ENCODE measurements around the gene MAP4K3. TPM values are rescaled to one million over a fixed set of nuclear protein-coding genes. Genes with fewer than 3 reads are reported as not detected.

Gene MAP4K3
- total RNA-seq, 6 donors from 2014 or later: 29.8 to 83.6 (median 51.1) TPM

DNA sequence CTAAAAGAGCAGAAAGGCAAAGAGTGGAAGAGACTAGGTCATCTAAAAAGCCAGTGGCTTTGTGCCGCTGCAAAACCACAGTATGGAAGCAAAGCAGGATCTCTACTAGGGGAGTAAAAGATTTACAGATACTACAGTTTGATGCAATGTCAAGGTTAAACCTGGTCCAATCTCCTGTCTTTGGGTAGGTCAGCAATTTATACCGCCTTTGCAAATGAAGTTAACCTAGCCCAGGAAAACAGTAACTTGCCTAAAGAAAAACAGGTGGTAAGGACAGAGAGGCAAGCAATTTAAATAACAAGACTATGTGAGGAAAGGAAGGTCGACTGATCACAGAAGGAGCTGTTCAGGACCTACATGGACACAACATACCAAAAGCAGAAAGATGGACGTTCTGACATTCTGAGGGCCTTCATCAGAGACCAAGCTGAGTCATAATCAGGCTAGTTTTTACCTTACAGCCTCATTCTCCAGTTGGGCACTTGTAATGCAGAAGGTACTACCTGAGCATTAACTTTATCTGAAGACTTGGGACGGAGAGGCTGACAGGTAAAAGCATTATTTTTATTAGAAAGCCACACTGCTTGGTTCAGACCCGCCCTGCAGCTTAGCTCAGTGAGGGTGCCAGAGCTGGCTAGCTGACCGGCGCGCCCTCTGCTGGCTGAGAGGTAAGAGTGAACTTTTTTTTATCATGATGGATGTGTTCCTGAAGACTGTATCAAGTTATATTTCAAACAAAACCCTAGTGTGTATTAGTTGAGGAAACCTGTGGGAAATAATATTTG, 209.3 kb downstream of the MAP4K3 start:
- H3K4me3 ChIP-seq: peak overlapping the region in 2 of 4 donors; percentile 24 to 25
- WGBS, 2 donors: 21 to 25% methylated on average over 9 of the region's 9 CpGs
- no peak overlapping the region for H3K27ac ChIP-seq
- peak; percentile 93 for ATAC-seq (ENCODE audit: low FRiP score in 2 of 2)
- H3K36me3 ChIP-seq: no peaks in the 10 kb centered on the region
- H3K4me1 ChIP-seq: peaks cover 9 to 15% (median 12%) of the 10 kb centered on the region in 4 donors
- TF ChIP-seq, protein P1, sequence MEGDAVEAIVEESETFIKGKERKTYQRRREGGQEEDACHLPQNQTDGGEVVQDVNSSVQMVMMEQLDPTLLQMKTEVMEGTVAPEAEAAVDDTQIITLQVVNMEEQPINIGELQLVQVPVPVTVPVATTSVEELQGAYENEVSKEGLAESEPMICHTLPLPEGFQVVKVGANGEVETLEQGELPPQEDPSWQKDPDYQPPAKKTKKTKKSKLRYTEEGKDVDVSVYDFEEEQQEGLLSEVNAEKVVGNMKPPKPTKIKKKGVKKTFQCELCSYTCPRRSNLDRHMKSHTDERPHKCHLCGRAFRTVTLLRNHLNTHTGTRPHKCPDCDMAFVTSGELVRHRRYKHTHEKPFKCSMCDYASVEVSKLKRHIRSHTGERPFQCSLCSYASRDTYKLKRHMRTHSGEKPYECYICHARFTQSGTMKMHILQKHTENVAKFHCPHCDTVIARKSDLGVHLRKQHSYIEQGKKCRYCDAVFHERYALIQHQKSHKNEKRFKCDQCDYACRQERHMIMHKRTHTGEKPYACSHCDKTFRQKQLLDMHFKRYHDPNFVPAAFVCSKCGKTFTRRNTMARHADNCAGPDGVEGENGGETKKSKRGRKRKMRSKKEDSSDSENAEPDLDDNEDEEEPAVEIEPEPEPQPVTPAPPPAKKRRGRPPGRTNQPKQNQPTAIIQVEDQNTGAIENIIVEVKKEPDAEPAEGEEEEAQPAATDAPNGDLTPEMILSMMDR (IDR thresholded peaks at IDR 0.05): peak; percentile 55 to 80 (median 76)
- TF ChIP-seq EP300 (IDR thresholded peaks at IDR 0.05): no peak
- no peaks in the 10 kb centered on the region for H3K27me3 ChIP-seq
- no peaks in the 10 kb centered on the region for H3K9me3 ChIP-seq
- peak; percentile 81 to 88 for DNase-seq

DNA sequence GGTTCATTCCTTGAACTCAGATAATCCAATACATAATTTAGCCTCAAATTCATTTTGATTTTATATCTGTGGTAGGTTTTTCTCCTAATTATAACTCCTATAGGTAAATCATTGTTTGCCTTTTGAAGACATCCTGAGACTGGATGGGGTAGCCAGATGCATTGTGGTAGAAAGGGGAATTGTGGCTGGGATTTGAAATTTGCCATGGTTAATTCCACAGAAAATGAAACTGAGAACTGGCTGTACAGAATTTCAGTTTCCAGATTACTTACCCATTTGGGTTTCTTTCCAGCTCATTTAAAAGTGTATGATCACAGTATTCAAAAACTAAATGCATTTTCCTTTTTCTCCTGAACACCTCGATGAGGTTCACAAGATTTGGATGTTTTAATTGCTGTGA, 211.5 kb downstream of the MAP4K3 start:
- no peak for DNase-seq

DNA sequence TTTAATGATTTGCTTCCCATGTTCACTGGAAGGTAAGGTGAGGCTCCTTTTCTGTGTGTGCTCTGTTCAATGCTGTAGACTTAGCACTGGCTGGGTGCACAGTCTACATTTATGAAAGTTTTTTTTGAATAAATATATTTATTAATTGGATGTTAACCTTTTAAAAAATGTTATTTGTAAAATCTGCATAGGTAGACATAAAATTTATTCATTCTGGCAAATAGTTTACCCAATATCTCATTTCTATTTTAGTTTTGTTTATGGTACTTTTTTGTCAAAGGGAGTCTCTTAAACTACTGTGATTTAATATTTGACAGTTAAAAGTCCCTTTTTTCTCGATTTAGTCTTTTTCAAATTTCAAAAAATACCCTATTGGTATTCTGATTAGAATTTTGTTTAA, 213.2 kb downstream of the MAP4K3 start:
- Histone ChIP-seq H3K4me3 (no peak overlapping the region), H3K36me3 (no peaks in the 10 kb centered on the region), H3K9me3 (no peaks in the 10 kb centered on the region), H3K4me1 (peaks cover 0 to 9% (median 7%) of the 10 kb centered on the region in 4 donors), H3K27ac (no peak overlapping the region), H3K27me3 (no peaks in the 10 kb centered on the region)
- DNase-seq (no peak), ATAC-seq (ENCODE audit: low FRiP score in 2 of 2) (no peak)
- WGBS, 2 donors: 93 to 94% methylated on average over 1 of the region's 1 CpG
- TF ChIP-seq EP300 (IDR thresholded peaks at IDR 0.05): no peak
- TF ChIP-seq POLR2AphosphoS5 (IDR thresholded peaks at IDR 0.05): no peak

More for the DNA sequence above, 211.5 kb downstream of the MAP4K3 start:
- Histone ChIP-seq H3K4me1 (peaks cover 9 to 15% (median 12%) of the 10 kb centered on the region in 4 donors), H3K9me3 (no peaks in the 10 kb centered on the region), H3K27ac (no peak overlapping the region), H3K4me3 (no peak overlapping the region), H3K27me3 (no peaks in the 10 kb centered on the region), H3K36me3 (no peaks in the 10 kb centered on the region)
- 82 to 85% methylated on average over 1 of the region's 1 CpG for whole genome bisulfite sequencing, 2 donors
- TF ChIP-seq POLR2AphosphoS5 (IDR thresholded peaks at IDR 0.05): no peak
- no peak for TF ChIP-seq POLR2A (IDR thresholded peaks at IDR 0.05)
- TF ChIP-seq, protein P1 (IDR thresholded peaks at IDR 0.05): no peak
- TF ChIP-seq EP300 (IDR thresholded peaks at IDR 0.05): no peak
- no peak for ATAC-seq (ENCODE audit: low FRiP score in 2 of 2)

DNA sequence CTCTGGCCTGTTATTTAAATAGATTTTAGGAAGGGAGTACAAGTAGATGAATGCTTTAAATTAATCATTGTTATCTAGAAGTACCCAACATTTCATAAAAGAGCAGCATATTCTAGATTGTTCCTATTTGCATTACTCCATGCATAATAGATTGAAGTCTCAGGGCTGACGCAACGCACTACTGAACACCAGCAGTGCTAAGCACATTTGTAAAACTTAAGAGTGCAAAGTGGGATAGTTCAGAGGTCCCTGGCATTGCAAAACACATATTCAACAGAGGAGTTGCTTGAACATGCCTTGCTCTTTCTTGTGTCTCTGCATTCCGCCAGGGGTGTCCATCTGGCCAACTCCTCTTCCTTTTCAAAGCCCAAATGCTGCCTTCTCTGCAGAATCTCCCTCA, 215.6 kb downstream of the MAP4K3 start:
- ATAC-seq (ENCODE audit: low FRiP score in 2 of 2) (no peak), DNase-seq (no peak)
- 95 to 100% methylated on average over 3 of the region's 3 CpGs for WGBS, 2 donors
- Histone ChIP-seq H3K4me1 (no peaks in the 10 kb centered on the region), H3K9me3 (no peaks in the 10 kb centered on the region), H3K4me3 (no peak overlapping the region), H3K27me3 (no peaks in the 10 kb centered on the region), H3K27ac (no peak overlapping the region), H3K36me3 (no peaks in the 10 kb centered on the region)
- TF ChIP-seq, protein P1 (IDR thresholded peaks at IDR 0.05): no peak
- no peak for TF ChIP-seq POLR2A (IDR thresholded peaks at IDR 0.05)
- TF ChIP-seq EP300 (IDR thresholded peaks at IDR 0.05): no peak
- TF ChIP-seq POLR2AphosphoS5 (IDR thresholded peaks at IDR 0.05): no peak

DNA sequence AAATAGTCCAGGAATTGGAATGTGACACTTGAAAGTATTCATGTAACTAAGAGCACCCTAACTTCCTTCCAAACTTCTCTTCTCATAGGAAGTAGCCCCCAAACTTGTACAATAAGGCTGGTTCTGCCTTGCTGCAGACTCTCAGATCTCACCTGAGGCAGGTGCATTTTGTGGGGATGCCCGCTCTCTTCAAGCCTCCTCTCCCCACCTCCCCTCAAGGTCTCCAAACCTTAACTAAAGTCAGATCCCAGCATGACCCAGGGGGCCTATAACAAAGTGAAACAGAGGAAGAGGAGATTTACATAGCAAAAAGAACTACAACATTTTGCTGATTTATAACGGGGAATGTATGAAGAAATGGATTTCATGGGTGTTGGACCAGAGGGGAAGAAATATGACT, 216.9 kb downstream of the MAP4K3 start:
- H3K36me3 ChIP-seq: no peaks in the 10 kb centered on the region
- WGBS, 2 donors: 97 to 100% methylated on average over 2 of the region's 2 CpGs
- H3K27ac ChIP-seq: no peak overlapping the region
- DNase-seq: no peak
- H3K27me3 ChIP-seq: no peaks in the 10 kb centered on the region
- TF ChIP-seq EP300 (IDR thresholded peaks at IDR 0.05) (no peak), POLR2A (IDR thresholded peaks at IDR 0.05) (no peak), POLR2AphosphoS5 (IDR thresholded peaks at IDR 0.05) (no peak)
- TF ChIP-seq, protein P1 (IDR thresholded peaks at IDR 0.05): no peak
- H3K4me1 ChIP-seq: no peaks in the 10 kb centered on the region
- H3K4me3 ChIP-seq: no peak overlapping the region
- ATAC-seq (ENCODE audit: low FRiP score in 2 of 2): no peak
- no peaks in the 10 kb centered on the region for H3K9me3 ChIP-seq

All from upper lobe of left lung (tissue), 6 donors.